Measurements from ENCODE around the gene DDI2. TPM values are rescaled to one million over a fixed set of nuclear protein-coding genes. Genes with fewer than 3 reads are reported as not detected.

Gene DDI2
- total RNA-seq, 1 donor from 2014 or later: 39.6 TPM

GRCh38 chr1:15604400-15604799 is 12.9 kb upstream of the DDI2 start:
- intact Hi-C loops (cut with micrococcal nuclease): loop anchor here (2.0 kb wide), 1 partner anchor 20 kb away; the partner anchor contains the start of gene AGMAT

GRCh38 chr1:15605398-15606383 is 11.6 kb upstream of the DDI2 start:
- intact Hi-C loops (cut with micrococcal nuclease): loop anchor here (2.0 kb wide), 1 partner anchor 21 kb away; the partner anchor contains the start of gene AGMAT

GRCh38 chr1:15609631-15610030 is 7.6 kb upstream of the DDI2 start:
- intact Hi-C loops (cut with micrococcal nuclease): loop anchor here (10.0 kb wide), 2 partner anchors 445 to 755 kb away; partner anchors contain the start of gene SZRD1

- intact Hi-C loops (cut with micrococcal nuclease): loop anchor here (10.0 kb wide), 2 partner anchors 445 to 755 kb away; partner anchors contain the start of gene SZRD1
Observed at GRCh38 chr1:15610167-15610566, 7.1 kb upstream of the DDI2 start.

- intact Hi-C loops (cut with micrococcal nuclease): loop anchor here (1.0 to 10.0 kb wide), 9 partner anchors 13 to 748 kb away; partner anchors contain the start of genes CASP9, SZRD1 and ZBTB17
Observed at GRCh38 chr1:15616373-15617172, 685 bp upstream of the DDI2 start.

GRCh38 chr1:15618077-15618654 is 908 bp downstream of the DDI2 start:
- intact Hi-C loops (cut with micrococcal nuclease): loop anchor here (1.0 to 10.0 kb wide), 3 partner anchors 67 to 747 kb away; partner anchors contain the start of gene SZRD1

- intact Hi-C loops (cut with micrococcal nuclease): loop anchor here (1.0 to 10.0 kb wide), 3 partner anchors 66 to 746 kb away; partner anchors contain the start of gene SZRD1
Observed at GRCh38 chr1:15618655-15619525, 1.6 kb downstream of the DDI2 start.

- intact Hi-C loops (cut with micrococcal nuclease): no loop called here
Observed at GRCh38 chr1:15620155-15620545, 2.9 kb downstream of the DDI2 start.

GRCh38 chr1:15620902-15621682 is 3.8 kb downstream of the DDI2 start:
- intact Hi-C loops (cut with micrococcal nuclease): no loop called here

GRCh38 chr1:15621975-15622374 is 4.7 kb downstream of the DDI2 start:
- intact Hi-C loops (cut with micrococcal nuclease): no loop called here

GRCh38 chr1:15622712-15623373 is 5.6 kb downstream of the DDI2 start:
- intact Hi-C loops (cut with micrococcal nuclease): no loop called here

- intact Hi-C loops (cut with micrococcal nuclease): no loop called here
Observed at GRCh38 chr1:15623435-15623834, 6.2 kb downstream of the DDI2 start.

- intact Hi-C loops (cut with micrococcal nuclease): no loop called here
Observed at GRCh38 chr1:15624133-15624714, 7.0 kb downstream of the DDI2 start.

GRCh38 chr1:15625056-15625917 is 8.0 kb downstream of the DDI2 start:
- intact Hi-C loops (cut with micrococcal nuclease): no loop called here

- intact Hi-C loops (cut with micrococcal nuclease): no loop called here
Observed at GRCh38 chr1:15626269-15626950, 9.2 kb downstream of the DDI2 start.

GRCh38 chr1:15627343-15627988 is 10.2 kb downstream of the DDI2 start:
- intact Hi-C loops (cut with micrococcal nuclease): no loop called here

All from T-helper 1 cell treated with Interleukin-12 subunit alpha and Interleukin-12 subunit beta and Interleukin-4 antibody, amounts not matched to agents 30 ng/mL and 1 ng/mL, for 36 hours (primary cell).